Ascending aorta (tissue), 2 donors: ENCODE data around the gene EMILIN1. TPM values are rescaled to one million over a fixed set of nuclear protein-coding genes. Genes with fewer than 3 reads are reported as not detected.

Experiments
- DNase-seq, 2 donors: peaks; one replicate each; pipeline ENCODE4 v3.0.0-alpha.2; 2019; ENCODE audit warnings: low spot score in 2 of 2
- H3K27ac ChIP-seq, 2 donors: fragments of 200-600 bp; sonication (generic); one replicate each; pipeline ENCODE4 v1.5.1; 2016 to 2017; ENCODE audit warnings: mild to moderate bottlenecking in 1 of 2
- H3K27me3 ChIP-seq: fragments of 200-600 bp; sonication (generic); one replicate; pipeline ENCODE4 v1.5.1; 2017
- H3K36me3 ChIP-seq, 2 donors: fragments of 200-600 bp; sonication (generic); one replicate each; pipeline ENCODE4 v1.5.1; 2016
- H3K4me1 ChIP-seq, 2 donors: fragments of 200-600 bp; sonication (generic); one replicate each; pipeline ENCODE4 v1.5.1; 2016 to 2017; ENCODE audit warnings: mild to moderate bottlenecking in 1 of 2
- H3K4me3 ChIP-seq, 2 donors: fragments of 200-600 bp; sonication (generic); one replicate each; pipeline ENCODE4 v1.5.1; 2016 to 2017; ENCODE audit warnings: mild to moderate bottlenecking in 1 of 2
- H3K9me3 ChIP-seq, 2 donors: fragments of 200-600 bp; sonication (generic); one replicate each; pipeline ENCODE4 v1.5.1; 2016
- CTCF ChIP-seq, 3 experiments: fragments of 200-600 bp in 2 of 3; fragments of 450-650 bp in 1 of 3; sonication (generic) in 2 of 3; IDR thresholded peaks; one replicate each; pipeline ENCODE4 v1.5.1; 2016 to 2019; ENCODE audit warnings: antibody characterized with exemption in 3 of 3, mild to moderate bottlenecking in 1 of 3, moderate library complexity in 1 of 3
- intact Hi-C: fragments of 100-400 bp; cut with DNase I; formaldehyde crosslinking; loops from one replicate; pipeline ENCODE4 v1.15.1; 2023
- total RNA-seq: library from RNA; depleted of rRNA; stranded (reverse); fragments of >200 nt; gene quantifications from one replicate; pipeline ENCODE4 v1.1.0, GENCODE V29; 2016

Gene EMILIN1
- total RNA-seq, 1 donor from 2014 or later, result 301 TPM

- intact Hi-C loops, result loop anchor here (5.0 to 10.0 kb wide), 4 partner anchors 46 to 361 kb away; partner anchors contain the start of genes FNDC4, GCKR, GTF3C2 and KHK
- Histone ChIP-seq H3K27me3 (no peaks in the 10 kb centered on the region), H3K36me3 (peaks cover 22% of the 10 kb centered on the region in 2 donors), H3K9me3 (no peaks in the 10 kb centered on the region), H3K27ac (peak overlapping the region; percentile 90 to 91), H3K4me3 (peak overlapping the region; percentile 89 to 96), H3K4me1 (peaks cover 5 to 11% of the 10 kb centered on the region in 2 donors)
- no peak for TF ChIP-seq CTCF (IDR thresholded peaks at IDR 0.05)
- no peak for DNase-seq
Observed at GRCh38 chr2:27133195-27133875, 54.9 kb downstream of the EMILIN1 start.

DNA sequence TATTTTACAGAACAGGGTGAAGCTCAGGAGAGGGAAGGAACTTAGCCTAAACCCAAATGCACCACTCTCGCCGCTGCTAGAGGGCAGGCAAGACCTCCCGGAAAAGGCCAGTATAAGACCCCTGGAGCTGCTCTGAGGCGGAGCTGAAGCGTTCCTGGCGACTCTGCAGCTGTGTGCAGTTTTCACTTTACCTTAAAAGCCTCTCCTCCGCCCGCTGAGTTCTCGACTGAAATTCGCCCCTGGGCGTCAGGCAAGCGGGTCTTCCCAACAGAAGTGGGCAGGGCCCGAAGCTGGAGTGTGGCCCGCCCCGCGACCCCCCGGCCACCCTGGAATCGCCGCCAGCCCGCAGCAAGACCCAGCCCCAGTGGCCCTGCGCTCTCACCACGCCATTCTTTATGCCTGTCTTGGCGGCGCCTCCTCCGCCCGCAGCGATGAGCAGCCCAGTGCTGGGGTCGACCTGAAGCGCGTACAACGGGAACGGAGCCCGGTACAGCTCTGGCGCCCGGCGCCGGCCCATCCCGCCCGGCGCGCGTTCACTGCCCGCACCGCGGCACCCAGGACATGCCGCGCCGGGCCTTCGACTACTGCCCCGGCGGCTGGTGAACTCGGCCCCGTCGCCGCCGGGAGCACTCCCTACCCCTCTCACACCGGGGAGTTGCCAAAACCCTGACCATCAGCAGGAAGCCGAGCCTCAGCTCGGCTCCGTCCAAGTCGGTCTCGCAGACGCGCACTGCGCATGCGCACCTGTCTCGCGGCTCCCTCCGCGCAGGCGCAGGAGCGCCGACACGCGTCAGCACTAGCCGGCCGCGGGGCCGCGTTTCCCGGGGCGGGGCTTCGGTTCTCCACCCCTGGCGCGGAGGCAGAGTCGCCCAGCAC is 55.7 kb downstream of the EMILIN1 start, which contains the start of gene PREB:
Gene PREB, minus strand, starts transcription at position 732 of the 876 bp plus-strand sequence. Its CDS starts 215 bp downstream, at position 517.
- Histone ChIP-seq H3K9me3 (no peaks in the 10 kb centered on the region), H3K36me3 (peaks cover 22% of the 10 kb centered on the region in 2 donors), H3K4me1 (peaks cover 5 to 11% of the 10 kb centered on the region in 2 donors), H3K27me3 (no peaks in the 10 kb centered on the region), H3K4me3 (peak within 1 kb of the TSS; percentile 89 to 96), H3K27ac (peak within 1 kb of the TSS; percentile 90 to 91)
- DNase-seq, result peak; percentile 77 to 98
- peak in 1 of 3 experiments; percentile 11 for TF ChIP-seq CTCF (IDR thresholded peaks at IDR 0.05)
- intact Hi-C loops, result loop anchor here (2.0 to 10.0 kb wide), 5 partner anchors 47 to 361 kb away; partner anchors contain the start of genes CAD, FNDC4, GCKR and GTF3C2

GRCh38 chr2:27134781-27135477 is 56.5 kb downstream of the EMILIN1 start:
- no peak for DNase-seq
- intact Hi-C loops, result loop anchor here (2.0 to 10.0 kb wide), 5 partner anchors 48 to 360 kb away; partner anchors contain the start of genes CAD, FNDC4, GCKR and GTF3C2
- Histone ChIP-seq H3K27ac (peak overlapping the region; percentile 90 to 91), H3K27me3 (no peaks in the 10 kb centered on the region), H3K36me3 (peaks cover 16 to 22% of the 10 kb centered on the region in 2 donors), H3K9me3 (no peaks in the 10 kb centered on the region), H3K4me1 (peaks cover 5 to 11% of the 10 kb centered on the region in 2 donors), H3K4me3 (peak overlapping the region; percentile 89 to 96)
- no peak for TF ChIP-seq CTCF (IDR thresholded peaks at IDR 0.05)

GRCh38 chr2:27135478-27135955 is 57.1 kb downstream of the EMILIN1 start:
- H3K4me3 ChIP-seq, result no peak overlapping the region
- H3K27me3 ChIP-seq, result no peaks in the 10 kb centered on the region
- no peak for TF ChIP-seq CTCF (IDR thresholded peaks at IDR 0.05)
- H3K9me3 ChIP-seq, result no peaks in the 10 kb centered on the region
- no peak overlapping the region for H3K27ac ChIP-seq
- intact Hi-C loops, result loop anchor here (2.0 to 10.0 kb wide), 2 partner anchors 81 to 359 kb away; partner anchors contain the start of genes CAD, FNDC4 and GCKR
- peaks cover 5 to 11% of the 10 kb centered on the region in 2 donors for H3K4me1 ChIP-seq
- H3K36me3 ChIP-seq, result peaks cover 16 to 18% of the 10 kb centered on the region in 2 donors
- DNase-seq, result no peak

Other genes with a start within 250 kb of the EMILIN1 start
- gene DPYSL5, start 230.5 kb upstream of the EMILIN1 start, total RNA-seq, result not detected
- 18.9 TPM for gene MAPRE3, start 108.0 kb upstream of the EMILIN1 start, total RNA-seq
- gene TMEM214, start 45.6 kb upstream of the EMILIN1 start, total RNA-seq, result 74.1 TPM
- 2.1 TPM for gene AGBL5, start 26.9 kb upstream of the EMILIN1 start, total RNA-seq
- 158 TPM for gene OST4, start 7.0 kb upstream of the EMILIN1 start, total RNA-seq
- gene KHK, start 8.2 kb downstream of the EMILIN1 start, total RNA-seq, result 0.85 TPM
- 3.5 TPM for gene CGREF1, start 40.5 kb downstream of the EMILIN1 start, total RNA-seq
- gene ABHD1, start 45.2 kb downstream of the EMILIN1 start, total RNA-seq, result not detected
- gene PREB, start 56.0 kb downstream of the EMILIN1 start, total RNA-seq, result 116 TPM
- gene PRR30, start 60.8 kb downstream of the EMILIN1 start, total RNA-seq, result not detected
- gene TCF23, start 70.4 kb downstream of the EMILIN1 start, total RNA-seq, result not detected
- 284 TPM for gene ATRAID, start 133.4 kb downstream of the EMILIN1 start, total RNA-seq
- 85.7 TPM for gene SLC5A6, start 133.7 kb downstream of the EMILIN1 start, total RNA-seq
- 63.4 TPM for gene CAD, start 138.8 kb downstream of the EMILIN1 start, total RNA-seq
- gene SLC30A3, start 184.4 kb downstream of the EMILIN1 start, total RNA-seq, result 7.6 TPM
- gene DNAJC5G, start 196.8 kb downstream of the EMILIN1 start, total RNA-seq, result not detected
- not detected for gene TRIM54, start 203.8 kb downstream of the EMILIN1 start, total RNA-seq
- not detected for gene UCN, start 229.8 kb downstream of the EMILIN1 start, total RNA-seq
- gene MPV17, start 244.5 kb downstream of the EMILIN1 start, total RNA-seq, result 239 TPM